Measurements from ENCODE around the gene PF4V1. TPM values are rescaled to one million over a fixed set of nuclear protein-coding genes. Genes with fewer than 3 reads are reported as not detected.

PF4V1 gene
- total RNA-seq, 2 experiments from 2014 or later, result not detected

- Histone ChIP-seq H3K36me3 (ENCODE audit: insufficient read depth, low read length) (no peaks in the 10 kb centered on the region), H3K4me3 (ENCODE audit: low read depth, low read length, poor library complexity, severe bottlenecking) (no peak overlapping the region), H3K9me2 (ENCODE audit: insufficient read depth, low read length) (no peaks in the 10 kb centered on the region), H2AFZ (ENCODE audit: low read length) (no peak overlapping the region), H4K20me1 (ENCODE audit: insufficient read depth, low read length) (no peaks in the 10 kb centered on the region), H3K4me2 (ENCODE audit: low read length) (no peak overlapping the region), H3K4me1 (ENCODE audit: insufficient read depth, low read length, poor library complexity, severe bottlenecking) (no peaks in the 10 kb centered on the region), H3K27ac (ENCODE audit: low read depth, low read length, poor library complexity, severe bottlenecking) (no peak overlapping the region), H3K79me2 (ENCODE audit: insufficient read depth, low read depth, low read length) (no peaks in the 10 kb centered on the region), H3K9me3 (ENCODE audit: low read length) (no peaks in the 10 kb centered on the region)
- ChIA-PET CTCF (ENCODE audit: unreplicated experiment) (interaction anchor here (0.6 kb wide), 1 partner anchor 14 kb away, joined by 3 read pairs; no protein-coding TSS in a partner anchor), POLR2A (interaction anchor here (0.7 kb wide), 1 partner anchor 9 kb away, joined by 3 read pairs; no protein-coding TSS in a partner anchor)
- no peak for TF ChIP-seq EZH2phosphoT487 (IDR thresholded peaks at IDR 0.05; ENCODE audit: borderline replicate concordance, low read depth, low read length)
- TF ChIP-seq CTCF (conservative IDR thresholded peaks at IDR 0.05; ENCODE audit: low read length), result no peak
- intact Hi-C loops (cut with micrococcal nuclease; ENCODE audit: unreplicated experiment), result no loop called here
- no peak for DNase-seq (ENCODE audit: low spot score)
- no TSS peak for BruUV-seq (replicated peaks)
Observed at GRCh38 chr4:73853718-73854473, 800 bp downstream of the PF4V1 start.

- no TSS peak for BruUV-seq (replicated peaks)
- no peaks in the 10 kb centered on the region for H3K79me2 ChIP-seq (ENCODE audit: insufficient read depth, low read depth, low read length)
- H4K20me1 ChIP-seq (ENCODE audit: insufficient read depth, low read length), result no peaks in the 10 kb centered on the region
- H3K9me3 ChIP-seq (ENCODE audit: low read length), result no peaks in the 10 kb centered on the region
- intact Hi-C loops (cut with micrococcal nuclease; ENCODE audit: unreplicated experiment), result no loop called here
- no peaks in the 10 kb centered on the region for H3K4me1 ChIP-seq (ENCODE audit: insufficient read depth, low read length, poor library complexity, severe bottlenecking)
- no peaks in the 10 kb centered on the region for H3K9me2 ChIP-seq (ENCODE audit: insufficient read depth, low read length)
- H3K4me2 ChIP-seq (ENCODE audit: low read length), result no peak overlapping the region
- TF ChIP-seq CTCF (conservative IDR thresholded peaks at IDR 0.05; ENCODE audit: low read length) (no peak), EZH2phosphoT487 (IDR thresholded peaks at IDR 0.05; ENCODE audit: borderline replicate concordance, low read depth, low read length) (no peak)
- DNase-seq (ENCODE audit: low spot score), result no peak
- H3K4me3 ChIP-seq (ENCODE audit: low read depth, low read length, poor library complexity, severe bottlenecking), result no peak overlapping the region
- ChIA-PET POLR2A (interaction anchor here (0.5 kb wide), 2 partner anchors 10 to 246 kb away, joined by 3 to 4 read pairs; no protein-coding TSS in a partner anchor), CTCF (ENCODE audit: unreplicated experiment) (no interaction called here)
- no peak overlapping the region for H2AFZ ChIP-seq (ENCODE audit: low read length)
- no peaks in the 10 kb centered on the region for H3K36me3 ChIP-seq (ENCODE audit: insufficient read depth, low read length)
- H3K27ac ChIP-seq (ENCODE audit: low read depth, low read length, poor library complexity, severe bottlenecking), result no peak overlapping the region
Observed at GRCh38 chr4:73855406-73855805, 2.3 kb downstream of the PF4V1 start.

GRCh38 chr4:73856518-73856917 lies 3.4 kb downstream of the PF4V1 start:
- Histone ChIP-seq H4K20me1 (ENCODE audit: insufficient read depth, low read length) (no peaks in the 10 kb centered on the region), H3K4me1 (ENCODE audit: insufficient read depth, low read length, poor library complexity, severe bottlenecking) (no peaks in the 10 kb centered on the region), H3K9me2 (ENCODE audit: insufficient read depth, low read length) (no peaks in the 10 kb centered on the region), H3K4me3 (ENCODE audit: low read depth, low read length, poor library complexity, severe bottlenecking) (no peak overlapping the region), H3K4me2 (ENCODE audit: low read length) (no peak overlapping the region), H3K9me3 (ENCODE audit: low read length) (no peaks in the 10 kb centered on the region), H3K36me3 (ENCODE audit: insufficient read depth, low read length) (no peaks in the 10 kb centered on the region), H2AFZ (ENCODE audit: low read length) (no peak overlapping the region), H3K79me2 (ENCODE audit: insufficient read depth, low read depth, low read length) (no peaks in the 10 kb centered on the region), H3K27ac (ENCODE audit: low read depth, low read length, poor library complexity, severe bottlenecking) (no peak overlapping the region)
- ChIA-PET CTCF (ENCODE audit: unreplicated experiment) (no interaction called here), POLR2A (no interaction called here)
- no peak for DNase-seq (ENCODE audit: low spot score)
- TF ChIP-seq CTCF (conservative IDR thresholded peaks at IDR 0.05; ENCODE audit: low read length), result no peak
- no TSS peak for BruUV-seq (replicated peaks)
- intact Hi-C loops (cut with micrococcal nuclease; ENCODE audit: unreplicated experiment), result no loop called here

All from OCI-LY7 (cell line).